ENCODE measurements around the gene SCAMP1.

The SCAMP1 gene

DNA sequence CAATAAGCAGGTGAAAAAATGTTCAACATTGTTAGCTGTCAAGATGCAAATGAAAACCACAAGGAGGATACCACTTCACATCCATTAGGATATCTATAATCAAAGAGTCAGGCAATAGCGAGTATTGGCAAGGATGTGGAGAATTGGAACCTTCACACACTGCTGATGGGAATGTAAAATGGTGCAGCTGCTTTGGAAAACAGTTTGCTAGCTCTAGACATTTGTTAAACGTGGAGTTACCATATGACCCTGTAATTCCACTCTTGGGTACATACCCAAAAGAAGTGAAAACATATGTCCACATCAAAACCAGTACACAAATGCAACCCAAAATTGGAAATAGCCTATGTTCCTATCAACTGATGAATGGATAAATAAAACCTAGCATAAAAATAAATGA, 37.4 kb downstream of the SCAMP1 start:
- H3K9me3 ChIP-seq: no peaks in the 10 kb centered on the region
- H3K36me3 ChIP-seq: no peaks in the 10 kb centered on the region
- TF ChIP-seq, protein P1, sequence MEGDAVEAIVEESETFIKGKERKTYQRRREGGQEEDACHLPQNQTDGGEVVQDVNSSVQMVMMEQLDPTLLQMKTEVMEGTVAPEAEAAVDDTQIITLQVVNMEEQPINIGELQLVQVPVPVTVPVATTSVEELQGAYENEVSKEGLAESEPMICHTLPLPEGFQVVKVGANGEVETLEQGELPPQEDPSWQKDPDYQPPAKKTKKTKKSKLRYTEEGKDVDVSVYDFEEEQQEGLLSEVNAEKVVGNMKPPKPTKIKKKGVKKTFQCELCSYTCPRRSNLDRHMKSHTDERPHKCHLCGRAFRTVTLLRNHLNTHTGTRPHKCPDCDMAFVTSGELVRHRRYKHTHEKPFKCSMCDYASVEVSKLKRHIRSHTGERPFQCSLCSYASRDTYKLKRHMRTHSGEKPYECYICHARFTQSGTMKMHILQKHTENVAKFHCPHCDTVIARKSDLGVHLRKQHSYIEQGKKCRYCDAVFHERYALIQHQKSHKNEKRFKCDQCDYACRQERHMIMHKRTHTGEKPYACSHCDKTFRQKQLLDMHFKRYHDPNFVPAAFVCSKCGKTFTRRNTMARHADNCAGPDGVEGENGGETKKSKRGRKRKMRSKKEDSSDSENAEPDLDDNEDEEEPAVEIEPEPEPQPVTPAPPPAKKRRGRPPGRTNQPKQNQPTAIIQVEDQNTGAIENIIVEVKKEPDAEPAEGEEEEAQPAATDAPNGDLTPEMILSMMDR (IDR thresholded peaks at IDR 0.05): no peak
- no peak overlapping the region for H3K27ac ChIP-seq
- H3K4me3 ChIP-seq (ENCODE audit: low read depth in 1 of 2, low read length in 1 of 2): no peak overlapping the region
- H3K4me1 ChIP-seq (ENCODE audit: control insufficient read depth in 1 of 2, insufficient read depth in 1 of 2, low read depth in 1 of 2, low read length in 1 of 2): no peaks in the 10 kb centered on the region
- H3K27me3 ChIP-seq: no peaks in the 10 kb centered on the region

DNA sequence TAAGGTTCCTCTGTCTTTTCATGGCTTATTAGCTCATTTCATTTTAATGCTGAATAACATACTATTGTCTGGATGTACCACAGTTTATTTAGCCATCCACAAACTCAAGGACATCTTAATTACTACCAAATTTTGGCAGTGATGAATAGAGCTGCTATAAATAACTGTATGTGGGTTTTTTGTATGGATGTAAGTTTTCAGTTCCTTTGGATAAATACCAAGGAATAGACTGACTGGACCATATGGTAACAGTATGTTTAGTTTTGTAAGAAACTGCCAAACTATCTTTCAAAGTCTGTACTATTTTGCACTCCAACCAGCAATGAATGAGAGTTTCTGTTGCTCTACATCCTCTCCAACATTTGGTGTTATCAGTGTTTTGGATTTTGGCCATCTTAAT, 38.7 kb downstream of the SCAMP1 start:
- Histone ChIP-seq H3K4me1 (ENCODE audit: control insufficient read depth in 1 of 2, insufficient read depth in 1 of 2, low read depth in 1 of 2, low read length in 1 of 2) (no peaks in the 10 kb centered on the region), H3K9me3 (no peaks in the 10 kb centered on the region)
- TF ChIP-seq, protein P1 (IDR thresholded peaks at IDR 0.05): no peak

GRCh38 chr5:78404682-78405293, 44.4 kb downstream of the SCAMP1 start:
- H3K9me3 ChIP-seq: no peaks in the 10 kb centered on the region
- TF ChIP-seq, protein P1 (IDR thresholded peaks at IDR 0.05): no peak
- H3K27ac ChIP-seq: no peak overlapping the region
- H3K4me1 ChIP-seq (ENCODE audit: control insufficient read depth in 1 of 2, insufficient read depth in 1 of 2, low read depth in 1 of 2, low read length in 1 of 2): no peaks in the 10 kb centered on the region
- no peak overlapping the region for H3K4me3 ChIP-seq (ENCODE audit: low read depth in 1 of 2, low read length in 1 of 2)
- H3K36me3 ChIP-seq: no peaks in the 10 kb centered on the region
- H3K27me3 ChIP-seq: no peaks in the 10 kb centered on the region

More for the DNA sequence above, 38.7 kb downstream of the SCAMP1 start:
- no peaks in the 10 kb centered on the region for H3K27me3 ChIP-seq
- no peak overlapping the region for H3K27ac ChIP-seq
- H3K4me3 ChIP-seq (ENCODE audit: low read depth in 1 of 2, low read length in 1 of 2): no peak overlapping the region
- H3K36me3 ChIP-seq: no peaks in the 10 kb centered on the region

- no peak overlapping the region for H3K4me3 ChIP-seq (ENCODE audit: low read depth in 1 of 2, low read length in 1 of 2)
- H3K27me3 ChIP-seq: no peaks in the 10 kb centered on the region
- TF ChIP-seq, protein P1 (IDR thresholded peaks at IDR 0.05): no peak
- no peaks in the 10 kb centered on the region for H3K36me3 ChIP-seq
- H3K9me3 ChIP-seq: no peaks in the 10 kb centered on the region
- H3K4me1 ChIP-seq (ENCODE audit: control insufficient read depth in 1 of 2, insufficient read depth in 1 of 2, low read depth in 1 of 2, low read length in 1 of 2): no peaks in the 10 kb centered on the region
- no peak overlapping the region for H3K27ac ChIP-seq
Measured at GRCh38 chr5:78405829-78406750, 45.7 kb downstream of the SCAMP1 start.

GRCh38 chr5:78407458-78407857, 47.0 kb downstream of the SCAMP1 start:
- no peak overlapping the region for H3K4me3 ChIP-seq (ENCODE audit: low read depth in 1 of 2, low read length in 1 of 2)
- no peaks in the 10 kb centered on the region for H3K4me1 ChIP-seq (ENCODE audit: control insufficient read depth in 1 of 2, insufficient read depth in 1 of 2, low read depth in 1 of 2, low read length in 1 of 2)
- H3K9me3 ChIP-seq: no peaks in the 10 kb centered on the region
- no peaks in the 10 kb centered on the region for H3K36me3 ChIP-seq
- TF ChIP-seq, protein P1 (IDR thresholded peaks at IDR 0.05): no peak
- H3K27me3 ChIP-seq: no peaks in the 10 kb centered on the region
- no peak overlapping the region for H3K27ac ChIP-seq

Data from neutrophil (primary cell).